ENCODE results near the gene LIPA.

LIPA gene

GRCh38 chr10:89240519-89240918 lies 11.1 kb downstream of the LIPA start:
- WGBS, 2 experiments (ENCODE audit: insufficient coverage in 2 of 2): 93 to 94% methylated on average over 2 of the region's 3 CpGs

GRCh38 chr10:89238956-89239644 lies 12.5 kb downstream of the LIPA start:
- 82 to 93% methylated on average over 4 to 5 of the region's 5 CpGs for WGBS, 2 experiments (ENCODE audit: insufficient coverage in 2 of 2)
- Histone ChIP-seq H3K9me3 (ENCODE audit: control insufficient read depth, low read length) (no peaks in the 10 kb centered on the region), H3K36me3 (ENCODE audit: control insufficient read depth, insufficient read depth, low read length) (peaks cover 3% of the 10 kb centered on the region), H3K27ac (ENCODE audit: low read depth, low read length, severe bottlenecking) (no peak overlapping the region), H3K4me1 (ENCODE audit: control insufficient read depth, insufficient read depth, low read length, poor library complexity, severe bottlenecking) (no peaks in the 10 kb centered on the region), H3K4me3 (ENCODE audit: extremely low read depth, insufficient read depth, low read length, poor library complexity, severe bottlenecking) (no peak overlapping the region)

More at GRCh38 chr10:89240519-89240918, 11.1 kb downstream of the LIPA start:
- Histone ChIP-seq H3K27ac (ENCODE audit: low read depth, low read length, severe bottlenecking) (no peak overlapping the region), H3K4me3 (ENCODE audit: extremely low read depth, insufficient read depth, low read length, poor library complexity, severe bottlenecking) (no peak overlapping the region), H3K36me3 (ENCODE audit: control insufficient read depth, insufficient read depth, low read length) (peaks cover 3% of the 10 kb centered on the region), H3K4me1 (ENCODE audit: control insufficient read depth, insufficient read depth, low read length, poor library complexity, severe bottlenecking) (no peaks in the 10 kb centered on the region), H3K9me3 (ENCODE audit: control insufficient read depth, low read length) (no peaks in the 10 kb centered on the region)

- H3K4me3 ChIP-seq (ENCODE audit: extremely low read depth, insufficient read depth, low read length, poor library complexity, severe bottlenecking): no peak overlapping the region
- H3K27ac ChIP-seq (ENCODE audit: low read depth, low read length, severe bottlenecking): no peak overlapping the region
- peaks cover 3% of the 10 kb centered on the region for H3K36me3 ChIP-seq (ENCODE audit: control insufficient read depth, insufficient read depth, low read length)
- H3K9me3 ChIP-seq (ENCODE audit: control insufficient read depth, low read length): no peaks in the 10 kb centered on the region
- H3K4me1 ChIP-seq (ENCODE audit: control insufficient read depth, insufficient read depth, low read length, poor library complexity, severe bottlenecking): no peaks in the 10 kb centered on the region
Measured at GRCh38 chr10:89237849-89238248, 13.7 kb downstream of the LIPA start.

- Histone ChIP-seq H3K9me3 (ENCODE audit: control insufficient read depth, low read length) (no peaks in the 10 kb centered on the region), H3K36me3 (ENCODE audit: control insufficient read depth, insufficient read depth, low read length) (peaks cover 3% of the 10 kb centered on the region), H3K4me3 (ENCODE audit: extremely low read depth, insufficient read depth, low read length, poor library complexity, severe bottlenecking) (no peak overlapping the region), H3K4me1 (ENCODE audit: control insufficient read depth, insufficient read depth, low read length, poor library complexity, severe bottlenecking) (no peaks in the 10 kb centered on the region), H3K27ac (ENCODE audit: low read depth, low read length, severe bottlenecking) (no peak overlapping the region)
- 86 to 100% methylated on average over 1 of the region's 4 CpGs for WGBS, 2 experiments (ENCODE audit: insufficient coverage in 2 of 2)
Measured at GRCh38 chr10:89236226-89236797, 15.3 kb downstream of the LIPA start.

GRCh38 chr10:89235073-89235798 lies 16.3 kb downstream of the LIPA start:
- WGBS, 2 experiments (ENCODE audit: insufficient coverage in 2 of 2): 64 to 72% methylated on average over 10 to 12 of the region's 12 CpGs
- Histone ChIP-seq H3K4me1 (ENCODE audit: control insufficient read depth, insufficient read depth, low read length, poor library complexity, severe bottlenecking) (no peaks in the 10 kb centered on the region), H3K9me3 (ENCODE audit: control insufficient read depth, low read length) (no peaks in the 10 kb centered on the region), H3K36me3 (ENCODE audit: control insufficient read depth, insufficient read depth, low read length) (peaks cover 3% of the 10 kb centered on the region), H3K4me3 (ENCODE audit: extremely low read depth, insufficient read depth, low read length, poor library complexity, severe bottlenecking) (no peak overlapping the region), H3K27ac (ENCODE audit: low read depth, low read length, severe bottlenecking) (no peak overlapping the region)

- peaks cover 3% of the 10 kb centered on the region for H3K36me3 ChIP-seq (ENCODE audit: control insufficient read depth, insufficient read depth, low read length)
- H3K27ac ChIP-seq (ENCODE audit: low read depth, low read length, severe bottlenecking): no peak overlapping the region
- peaks cover 4% of the 10 kb centered on the region for H3K9me3 ChIP-seq (ENCODE audit: control insufficient read depth, low read length)
- H3K4me1 ChIP-seq (ENCODE audit: control insufficient read depth, insufficient read depth, low read length, poor library complexity, severe bottlenecking): no peaks in the 10 kb centered on the region
- no peak overlapping the region for H3K4me3 ChIP-seq (ENCODE audit: extremely low read depth, insufficient read depth, low read length, poor library complexity, severe bottlenecking)
- 82 to 90% methylated on average over 1 to 2 of the region's 2 CpGs for WGBS, 2 experiments (ENCODE audit: insufficient coverage in 2 of 2)
Measured at GRCh38 chr10:89233033-89233432, 18.5 kb downstream of the LIPA start.

GRCh38 chr10:89228962-89229361 lies 22.6 kb downstream of the LIPA start:
- Histone ChIP-seq H3K9me3 (ENCODE audit: control insufficient read depth, low read length) (peaks cover 4% of the 10 kb centered on the region), H3K4me3 (ENCODE audit: extremely low read depth, insufficient read depth, low read length, poor library complexity, severe bottlenecking) (no peak overlapping the region), H3K27ac (ENCODE audit: low read depth, low read length, severe bottlenecking) (no peak overlapping the region), H3K36me3 (ENCODE audit: control insufficient read depth, insufficient read depth, low read length) (peaks cover 10% of the 10 kb centered on the region), H3K4me1 (ENCODE audit: control insufficient read depth, insufficient read depth, low read length, poor library complexity, severe bottlenecking) (no peaks in the 10 kb centered on the region)

GRCh38 chr10:89228146-89228545 lies 23.4 kb downstream of the LIPA start:
- whole genome bisulfite sequencing, 2 experiments (ENCODE audit: insufficient coverage in 2 of 2): 90 to 100% methylated on average over 2 of the region's 3 CpGs
- no peak overlapping the region for H3K4me3 ChIP-seq (ENCODE audit: extremely low read depth, insufficient read depth, low read length, poor library complexity, severe bottlenecking)
- H3K9me3 ChIP-seq (ENCODE audit: control insufficient read depth, low read length): peaks cover 4% of the 10 kb centered on the region
- H3K4me1 ChIP-seq (ENCODE audit: control insufficient read depth, insufficient read depth, low read length, poor library complexity, severe bottlenecking): no peaks in the 10 kb centered on the region
- peaks cover 10% of the 10 kb centered on the region for H3K36me3 ChIP-seq (ENCODE audit: control insufficient read depth, insufficient read depth, low read length)
- no peak overlapping the region for H3K27ac ChIP-seq (ENCODE audit: low read depth, low read length, severe bottlenecking)

- Histone ChIP-seq H3K36me3 (ENCODE audit: control insufficient read depth, insufficient read depth, low read length) (peaks cover 10% of the 10 kb centered on the region), H3K4me3 (ENCODE audit: extremely low read depth, insufficient read depth, low read length, poor library complexity, severe bottlenecking) (no peak overlapping the region), H3K4me1 (ENCODE audit: control insufficient read depth, insufficient read depth, low read length, poor library complexity, severe bottlenecking) (no peaks in the 10 kb centered on the region), H3K9me3 (ENCODE audit: control insufficient read depth, low read length) (peaks cover 4% of the 10 kb centered on the region), H3K27ac (ENCODE audit: low read depth, low read length, severe bottlenecking) (no peak overlapping the region)
- no CpG with 5 or more reads among the region's 1 CpG for WGBS, 2 experiments (ENCODE audit: insufficient coverage in 2 of 2)
Measured at GRCh38 chr10:89226891-89227290, 24.7 kb downstream of the LIPA start.

- Histone ChIP-seq H3K4me3 (ENCODE audit: extremely low read depth, insufficient read depth, low read length, poor library complexity, severe bottlenecking) (no peak overlapping the region), H3K27ac (ENCODE audit: low read depth, low read length, severe bottlenecking) (no peak overlapping the region), H3K4me1 (ENCODE audit: control insufficient read depth, insufficient read depth, low read length, poor library complexity, severe bottlenecking) (no peaks in the 10 kb centered on the region), H3K9me3 (ENCODE audit: control insufficient read depth, low read length) (peaks cover 4% of the 10 kb centered on the region), H3K36me3 (ENCODE audit: control insufficient read depth, insufficient read depth, low read length) (peaks cover 10% of the 10 kb centered on the region)
- 77 to 81% methylated on average over 10 to 12 of the region's 18 CpGs for WGBS, 2 experiments (ENCODE audit: insufficient coverage in 2 of 2)
Measured at GRCh38 chr10:89224739-89225443, 26.7 kb downstream of the LIPA start.
